HEK293 (cell line): ENCODE results near the gene SNUPN.
A peak's percentile ranks its signal among the peaks of the same experiment; 100 is the strongest.

ENCODE experiments used
- ELK4 ChIP-seq: IDR thresholded peaks from 2 replicates; pipeline ENCODE4 v1.6.1; 2011; ENCODE audit warnings: mild to moderate bottlenecking, low read depth, low read length, borderline replicate concordance
- MYNN ChIP-seq: fragments of 450-650 bp; formaldehyde crosslinking; IDR thresholded peaks from 2 replicates; pipeline ENCODE4 v1.5.1; 2016; ENCODE audit warnings: missing biosample characterization, missing genetic modification characterization, borderline replicate concordance
- SP3 ChIP-seq: fragments of 450-650 bp; formaldehyde crosslinking; IDR thresholded peaks from 2 replicates; pipeline ENCODE4 v1.5.1; 2016; ENCODE audit warnings: missing biosample characterization, missing genetic modification characterization
- TRIM28 ChIP-seq: IDR thresholded peaks from 2 replicates; pipeline ENCODE4 v1.6.1; 2011; ENCODE audit warnings: low read length, control low read depth, borderline replicate concordance
- ZNF2 ChIP-seq: fragments of 450-650 bp; formaldehyde crosslinking; IDR thresholded peaks from 2 replicates; pipeline ENCODE4 v1.5.1; 2016; ENCODE audit warnings: missing biosample characterization, missing genetic modification characterization
- ZNF214 ChIP-seq: fragments of 450-650 bp; formaldehyde crosslinking; IDR thresholded peaks from 2 replicates; pipeline ENCODE4 v1.5.1; 2017; ENCODE audit warnings: missing biosample characterization, mild to moderate bottlenecking, missing genetic modification characterization, borderline replicate concordance
- ZNF292 ChIP-seq: fragments of 450-650 bp; formaldehyde crosslinking; IDR thresholded peaks from 2 replicates; pipeline ENCODE4 v1.5.1; 2016; ENCODE audit warnings: low read depth, missing biosample characterization, missing genetic modification characterization, borderline replicate concordance
- ZNF488 ChIP-seq: fragments of 450-650 bp; formaldehyde crosslinking; IDR thresholded peaks from 2 replicates; pipeline ENCODE4 v1.5.1; 2016; ENCODE audit warnings: missing biosample characterization, missing genetic modification characterization
- ZNF501 ChIP-seq: fragments of 450-650 bp; formaldehyde crosslinking; IDR thresholded peaks from 2 replicates; pipeline ENCODE4 v1.5.1; 2016; ENCODE audit warnings: missing biosample characterization, missing genetic modification characterization
- ZNF513 ChIP-seq: fragments of 450-650 bp; IDR thresholded peaks from 2 replicates; pipeline ENCODE4 v1.5.1; 2018; ENCODE audit warnings: missing biosample characterization, missing genetic modification characterization
- ZNF529 ChIP-seq: fragments of 450-650 bp; formaldehyde crosslinking; IDR thresholded peaks from 2 replicates; pipeline ENCODE4 v1.5.1; 2017; ENCODE audit warnings: missing genetic modification characterization, missing biosample characterization; ENCODE audit not compliant: insufficient replicate concordance
- ZNF548 ChIP-seq: fragments of 450-650 bp; formaldehyde crosslinking; IDR thresholded peaks from 2 replicates; pipeline ENCODE4 v1.5.1; 2016; ENCODE audit warnings: missing biosample characterization, missing genetic modification characterization
- ZNF571 ChIP-seq: fragments of 450-650 bp; formaldehyde crosslinking; IDR thresholded peaks from 2 replicates; pipeline ENCODE4 v1.5.0; 2017; ENCODE audit warnings: missing biosample characterization, missing genetic modification characterization
- ZNF585B ChIP-seq: fragments of 450-650 bp; formaldehyde crosslinking; IDR thresholded peaks from 2 replicates; pipeline ENCODE4 v1.5.1; 2016; ENCODE audit warnings: missing biosample characterization, missing genetic modification characterization
- ZNF626 ChIP-seq: fragments of 450-650 bp; sonication (Bioruptor Pico); formaldehyde crosslinking; IDR thresholded peaks from 2 replicates; pipeline ENCODE4 v1.5.1; 2018; ENCODE audit warnings: missing biosample characterization, missing genetic modification characterization, inconsistent platforms
- ZNF701 ChIP-seq: fragments of 450-650 bp; formaldehyde crosslinking; IDR thresholded peaks from 2 replicates; pipeline ENCODE4 v1.5.1; 2016; ENCODE audit warnings: missing biosample characterization, missing genetic modification characterization
- ZNF707 ChIP-seq: fragments of 450-650 bp; formaldehyde crosslinking; IDR thresholded peaks from 2 replicates; pipeline ENCODE4 v1.5.1; 2016; ENCODE audit warnings: missing biosample characterization, missing genetic modification characterization
- ZNF76 ChIP-seq: fragments of 450-650 bp; formaldehyde crosslinking; IDR thresholded peaks from 2 replicates; pipeline ENCODE4; 2016; ENCODE audit warnings: low read depth, missing biosample characterization, missing genetic modification characterization, borderline replicate concordance
- ZNF768 ChIP-seq: fragments of 450-650 bp; formaldehyde crosslinking; IDR thresholded peaks from 2 replicates; pipeline ENCODE4 v1.5.1; 2018; ENCODE audit warnings: missing biosample characterization, mild to moderate bottlenecking, missing genetic modification characterization
- ZNF777 ChIP-seq: fragments of 450-650 bp; formaldehyde crosslinking; IDR thresholded peaks from 2 replicates; pipeline ENCODE4 v1.5.1; 2017; ENCODE audit warnings: missing biosample characterization, missing genetic modification characterization, borderline replicate concordance
- ZNF830 ChIP-seq: fragments of 450-650 bp; IDR thresholded peaks from 2 replicates; pipeline ENCODE4 v1.5.0; 2018; ENCODE audit warnings: missing biosample characterization, missing genetic modification characterization, low read depth, mild to moderate bottlenecking, moderate library complexity
- ZNF843 ChIP-seq: fragments of 450-650 bp; formaldehyde crosslinking; IDR thresholded peaks from 2 replicates; pipeline ENCODE4 v1.5.1; 2016; ENCODE audit warnings: missing biosample characterization, missing genetic modification characterization
- ZSCAN23 ChIP-seq: fragments of 450-650 bp; formaldehyde crosslinking; IDR thresholded peaks from 2 replicates; pipeline ENCODE4 v1.5.1; 2016; ENCODE audit warnings: missing biosample characterization, missing genetic modification characterization
- TF ChIP-seq, protein P1 (sequence below): fragments of 450-650 bp; formaldehyde crosslinking; IDR thresholded peaks from 2 replicates; pipeline ENCODE4 v1.5.1; 2016; ENCODE audit warnings: missing biosample characterization, missing genetic modification characterization
- TF ChIP-seq, protein P2 (sequence below): fragments of 450-650 bp; formaldehyde crosslinking; IDR thresholded peaks from 2 replicates; pipeline ENCODE4 v1.5.1; 2017; ENCODE audit warnings: missing biosample characterization, missing genetic modification characterization
- TF ChIP-seq, protein P3 (sequence below): fragments of 450-650 bp; formaldehyde crosslinking; IDR thresholded peaks from 2 replicates; pipeline ENCODE4 v1.5.1; 2016; ENCODE audit warnings: missing biosample characterization, missing genetic modification characterization

Gene SNUPN

DNA sequence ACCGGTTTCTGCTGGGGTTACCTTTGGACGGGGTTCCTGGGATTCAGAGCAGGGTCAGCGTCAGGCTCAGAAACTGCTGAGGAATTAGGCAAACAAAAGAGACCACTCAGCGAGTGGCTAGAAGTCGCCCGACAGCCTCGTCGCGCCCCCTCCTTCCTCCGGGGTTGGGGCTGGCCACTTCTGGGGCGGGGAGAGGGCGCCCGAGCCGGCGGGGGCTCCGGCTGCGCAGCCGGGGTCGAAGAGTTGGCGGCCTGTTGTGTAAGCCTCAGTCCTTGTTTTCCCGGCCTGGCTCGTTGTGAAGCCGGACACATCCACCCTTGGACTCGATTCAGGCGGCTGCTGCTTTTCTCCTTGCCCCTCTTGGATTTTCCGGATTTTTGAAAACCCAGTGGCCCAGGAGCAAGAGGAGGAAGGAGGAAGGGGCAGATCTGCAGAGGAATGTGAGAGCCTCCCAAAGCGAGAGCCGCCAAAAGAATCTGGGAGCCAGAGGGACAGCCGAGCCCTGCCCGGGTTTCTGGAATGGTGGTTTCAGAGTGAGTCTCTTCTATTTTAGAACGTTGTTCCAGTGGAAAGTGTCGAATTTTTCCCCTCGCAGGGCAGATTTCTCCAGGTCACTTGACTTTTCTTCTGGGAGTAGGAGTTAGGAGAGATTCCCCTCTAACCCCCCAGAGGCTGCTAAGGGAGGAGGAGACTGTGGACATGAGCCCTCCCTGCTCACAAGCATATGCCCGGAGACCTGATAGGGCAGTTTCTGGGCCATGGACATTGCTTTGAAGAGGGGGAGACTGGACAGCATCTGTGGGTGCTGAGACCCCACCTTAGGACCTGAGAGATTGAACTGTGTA lies 22.9 kb upstream of the SNUPN start (continued):
- TF ChIP-seq ZNF529 (tag by site-specific recombination), result no peak
- no peak for TF ChIP-seq ZNF585B (tag by site-specific recombination)
- TF ChIP-seq ZSCAN23, result no peak
- no peak for TF ChIP-seq ZNF701 (tag by site-specific recombination)
- no peak for TF ChIP-seq MYNN (tag by site-specific recombination)
- no peak; the same call in 1 of the 2 replicates for TF ChIP-seq ELK4
- no peak for TF ChIP-seq ZNF513 (tag by site-specific recombination)
- TF ChIP-seq ZNF548 (tag by site-specific recombination), result no peak
- no peak for TF ChIP-seq ZNF214
- no peak for TF ChIP-seq ZNF777 (tag by site-specific recombination)
- TF ChIP-seq ZNF292 (tag by site-specific recombination), result no peak
- TF ChIP-seq TRIM28, result no peak
- TF ChIP-seq, protein P1, sequence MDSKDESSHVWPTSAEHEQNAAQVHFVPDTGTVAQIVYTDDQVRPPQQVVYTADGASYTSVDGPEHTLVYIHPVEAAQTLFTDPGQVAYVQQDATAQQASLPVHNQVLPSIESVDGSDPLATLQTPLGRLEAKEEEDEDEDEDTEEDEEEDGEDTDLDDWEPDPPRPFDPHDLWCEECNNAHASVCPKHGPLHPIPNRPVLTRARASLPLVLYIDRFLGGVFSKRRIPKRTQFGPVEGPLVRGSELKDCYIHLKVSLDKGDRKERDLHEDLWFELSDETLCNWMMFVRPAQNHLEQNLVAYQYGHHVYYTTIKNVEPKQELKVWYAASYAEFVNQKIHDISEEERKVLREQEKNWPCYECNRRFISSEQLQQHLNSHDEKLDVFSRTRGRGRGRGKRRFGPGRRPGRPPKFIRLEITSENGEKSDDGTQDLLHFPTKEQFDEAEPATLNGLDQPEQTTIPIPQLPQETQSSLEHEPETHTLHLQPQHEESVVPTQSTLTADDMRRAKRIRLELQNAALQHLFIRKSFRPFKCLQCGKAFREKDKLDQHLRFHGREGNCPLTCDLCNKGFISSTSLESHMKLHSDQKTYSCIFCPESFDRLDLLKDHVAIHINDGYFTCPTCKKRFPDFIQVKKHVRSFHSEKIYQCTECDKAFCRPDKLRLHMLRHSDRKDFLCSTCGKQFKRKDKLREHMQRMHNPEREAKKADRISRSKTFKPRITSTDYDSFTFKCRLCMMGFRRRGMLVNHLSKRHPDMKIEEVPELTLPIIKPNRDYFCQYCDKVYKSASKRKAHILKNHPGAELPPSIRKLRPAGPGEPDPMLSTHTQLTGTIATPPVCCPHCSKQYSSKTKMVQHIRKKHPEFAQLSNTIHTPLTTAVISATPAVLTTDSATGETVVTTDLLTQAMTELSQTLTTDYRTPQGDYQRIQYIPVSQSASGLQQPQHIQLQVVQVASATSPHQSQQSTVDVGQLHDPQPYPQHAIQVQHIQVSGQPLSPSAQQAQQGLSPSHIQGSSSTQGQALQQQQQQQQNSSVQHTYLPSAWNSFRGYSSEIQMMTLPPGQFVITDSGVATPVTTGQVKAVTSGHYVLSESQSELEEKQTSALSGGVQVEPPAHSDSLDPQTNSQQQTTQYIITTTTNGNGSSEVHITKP, result peak; percentile 32; the same call in 1 of the 2 replicates
- TF ChIP-seq ZNF2 (tag by site-specific recombination), result no peak
- TF ChIP-seq ZNF768 (tag by site-specific recombination), result no peak
- 0 out of 2 replicates have a peak, but pooled peaks have one; percentile 41 for TF ChIP-seq ZNF501 (tag by site-specific recombination)
- TF ChIP-seq, protein P2, sequence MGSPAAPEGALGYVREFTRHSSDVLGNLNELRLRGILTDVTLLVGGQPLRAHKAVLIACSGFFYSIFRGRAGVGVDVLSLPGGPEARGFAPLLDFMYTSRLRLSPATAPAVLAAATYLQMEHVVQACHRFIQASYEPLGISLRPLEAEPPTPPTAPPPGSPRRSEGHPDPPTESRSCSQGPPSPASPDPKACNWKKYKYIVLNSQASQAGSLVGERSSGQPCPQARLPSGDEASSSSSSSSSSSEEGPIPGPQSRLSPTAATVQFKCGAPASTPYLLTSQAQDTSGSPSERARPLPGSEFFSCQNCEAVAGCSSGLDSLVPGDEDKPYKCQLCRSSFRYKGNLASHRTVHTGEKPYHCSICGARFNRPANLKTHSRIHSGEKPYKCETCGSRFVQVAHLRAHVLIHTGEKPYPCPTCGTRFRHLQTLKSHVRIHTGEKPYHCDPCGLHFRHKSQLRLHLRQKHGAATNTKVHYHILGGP, result no peak
- no peak for TF ChIP-seq ZNF843 (tag by site-specific recombination)
- TF ChIP-seq ZNF488 (tag by site-specific recombination), result no peak
- TF ChIP-seq SP3 (tag by site-specific recombination), result no peak
- no peak for TF ChIP-seq ZNF707 (tag by site-specific recombination)
- TF ChIP-seq ZNF571 (tag by site-specific recombination), result no peak
- TF ChIP-seq, protein P3, sequence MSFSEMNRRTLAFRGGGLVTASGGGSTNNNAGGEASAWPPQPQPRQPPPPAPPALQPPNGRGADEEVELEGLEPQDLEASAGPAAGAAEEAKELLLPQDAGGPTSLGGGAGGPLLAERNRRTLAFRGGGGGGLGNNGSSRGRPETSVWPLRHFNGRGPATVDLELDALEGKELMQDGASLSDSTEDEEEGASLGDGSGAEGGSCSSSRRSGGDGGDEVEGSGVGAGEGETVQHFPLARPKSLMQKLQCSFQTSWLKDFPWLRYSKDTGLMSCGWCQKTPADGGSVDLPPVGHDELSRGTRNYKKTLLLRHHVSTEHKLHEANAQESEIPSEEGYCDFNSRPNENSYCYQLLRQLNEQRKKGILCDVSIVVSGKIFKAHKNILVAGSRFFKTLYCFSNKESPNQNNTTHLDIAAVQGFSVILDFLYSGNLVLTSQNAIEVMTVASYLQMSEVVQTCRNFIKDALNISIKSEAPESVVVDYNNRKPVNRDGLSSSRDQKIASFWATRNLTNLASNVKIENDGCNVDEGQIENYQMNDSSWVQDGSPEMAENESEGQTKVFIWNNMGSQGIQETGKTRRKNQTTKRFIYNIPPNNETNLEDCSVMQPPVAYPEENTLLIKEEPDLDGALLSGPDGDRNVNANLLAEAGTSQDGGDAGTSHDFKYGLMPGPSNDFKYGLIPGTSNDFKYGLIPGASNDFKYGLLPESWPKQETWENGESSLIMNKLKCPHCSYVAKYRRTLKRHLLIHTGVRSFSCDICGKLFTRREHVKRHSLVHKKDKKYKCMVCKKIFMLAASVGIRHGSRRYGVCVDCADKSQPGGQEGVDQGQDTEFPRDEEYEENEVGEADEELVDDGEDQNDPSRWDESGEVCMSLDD, result 0 out of 2 replicates have a peak, but pooled peaks have one; percentile 3
- no peak for TF ChIP-seq ZNF76 (tag by site-specific recombination)
- no peak for TF ChIP-seq ZNF626 (tag by site-specific recombination)
- no peak for TF ChIP-seq ZNF830 (tag by site-specific recombination)
